ENCODE measurements around the gene CACNA1B. TPM values are rescaled to one million over a fixed set of nuclear protein-coding genes. Genes with fewer than 3 reads are reported as not detected.
"Not testable (repeated sequence)": the region's sequence is repeated elsewhere in the genome, so short reads cannot be mapped to it uniquely, and the experiment has no call there.

The CACNA1B gene
- total RNA-seq, 1 experiment from 2014 or later, result 7.8 TPM

DNA sequence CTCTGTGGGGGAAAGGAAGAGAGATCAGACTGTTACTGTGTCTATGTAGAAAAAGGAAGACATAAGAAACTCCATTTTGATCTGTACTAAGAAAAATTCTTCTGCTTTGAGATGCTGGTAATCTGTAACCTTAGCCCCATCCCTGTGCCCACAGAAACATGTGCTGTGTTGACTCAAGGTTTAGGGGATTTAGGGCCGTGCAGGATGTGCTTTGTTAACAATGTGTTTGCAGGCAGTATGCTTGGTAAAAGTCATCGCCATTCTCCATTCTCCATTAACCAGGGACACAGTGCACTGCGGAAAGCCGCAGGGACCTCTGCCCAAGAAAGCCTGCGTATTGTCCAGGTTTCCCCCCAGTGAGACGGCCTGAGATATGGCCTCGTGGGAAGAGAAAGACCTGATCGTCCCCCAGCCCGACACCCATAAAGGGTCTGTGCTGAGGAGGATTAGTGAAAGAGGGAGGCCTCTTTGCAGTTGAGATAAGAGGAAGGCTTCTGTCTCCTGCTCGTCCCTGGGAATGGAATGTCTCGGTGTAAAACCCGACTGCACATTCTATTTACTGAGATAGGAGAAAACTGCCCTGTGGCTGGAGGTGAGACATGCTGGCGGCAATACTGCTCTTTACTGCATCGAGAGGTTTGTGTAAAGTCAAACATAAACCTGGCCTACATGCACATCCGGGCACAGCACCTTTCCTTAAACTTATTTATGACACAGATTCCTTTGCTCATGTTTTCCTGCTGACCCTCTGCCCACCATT, 255.5 kb downstream of the CACNA1B start:
- H3K79me1 ChIP-seq (ENCODE audit: insufficient read depth, low read depth, low read length, poor library complexity, severe bottlenecking); H2BK12ac ChIP-seq (ENCODE audit: insufficient read length, low read depth, low read length); H3K4me1 Mint-ChIP-seq; H3K9ac ChIP-seq (ENCODE audit: extremely low read depth, insufficient read length, low read length); H3K23me2 ChIP-seq (ENCODE audit: insufficient read length, low read depth, low read length, poor library complexity, severe bottlenecking); H3K27me3 ChIP-seq (ENCODE audit: insufficient read depth, low read length); H2BK15ac ChIP-seq (ENCODE audit: low read depth, low read length); H3K14ac ChIP-seq (ENCODE audit: insufficient read depth, low read length); H3T11ph ChIP-seq (ENCODE audit: low read length); H2AK5ac ChIP-seq (ENCODE audit: insufficient read length, low read length); H3K23ac ChIP-seq (ENCODE audit: insufficient read length, low read depth, low read length); H3K4me1 ChIP-seq (ENCODE audit: insufficient read depth, low read length); H3K4me2 ChIP-seq (ENCODE audit: insufficient read depth, insufficient read length, low read length); H4K91ac ChIP-seq (ENCODE audit: insufficient read length, low read depth, low read length); H3K4me3 Mint-ChIP-seq; H3K4ac ChIP-seq (ENCODE audit: low read depth, low read length); H4K8ac ChIP-seq (replicated peaks; ENCODE audit: insufficient read length, low read depth, low read length); H3K36me3 Mint-ChIP-seq (ENCODE audit: insufficient read depth in 1 of 3, low read depth in 3 of 3); H2AFZ ChIP-seq (ENCODE audit: low read length); H4K20me1 ChIP-seq (ENCODE audit: control insufficient read depth, insufficient read depth, insufficient read length); H3K27ac Mint-ChIP-seq; DNase-seq; H2BK20ac ChIP-seq (ENCODE audit: low read depth, low read length, poor library complexity, severe bottlenecking); H4K5ac ChIP-seq (ENCODE audit: insufficient read length, low read depth, low read length); H3K18ac ChIP-seq (ENCODE audit: insufficient read length, low read depth, low read length); H3K56ac ChIP-seq (ENCODE audit: insufficient read length, low read depth, low read length); H2BK5ac ChIP-seq (ENCODE audit: insufficient read length, low read length); H3K27ac ChIP-seq (ENCODE audit: insufficient read length, low read depth, low read length); H3K27me3 Mint-ChIP-seq (ENCODE audit: low read depth); H2BK120ac ChIP-seq (ENCODE audit: low read depth, low read length, poor library complexity, severe bottlenecking); H3K79me2 ChIP-seq (ENCODE audit: insufficient read depth, low read length): not testable (repeated sequence)
- H3K9me3 ChIP-seq (ENCODE audit: control insufficient read depth, low read depth, low read length), result peaks cover 12% of the 10 kb centered on the region
- peaks cover 52 to 64% of the 10 kb centered on the region in 2 experiments for H3K9me3 Mint-ChIP-seq
- WGBS (ENCODE audit: extremely low coverage, insufficient read length, low lambda C conversion rate), result no CpG with 5 or more reads among the region's 15 CpGs

DNA sequence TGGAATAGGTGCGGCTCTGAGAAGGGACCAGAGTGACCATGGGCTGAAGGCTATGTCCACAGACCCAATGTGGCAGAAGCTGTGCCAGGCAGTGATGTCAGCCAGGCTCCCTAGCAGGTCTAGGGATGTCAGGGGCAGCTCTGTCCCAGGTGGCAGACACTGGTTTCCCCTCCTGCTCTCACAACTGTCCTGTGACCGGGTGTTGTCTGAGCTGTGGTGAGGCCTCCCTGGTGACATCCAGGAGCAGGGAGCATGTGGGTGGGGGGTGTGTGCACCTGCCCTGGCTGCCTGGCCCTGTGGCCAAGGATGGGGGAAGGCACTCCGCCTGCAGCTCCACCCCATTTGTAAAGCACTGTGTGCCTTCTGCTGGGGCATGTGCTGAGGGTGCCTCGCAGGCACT, 257.0 kb downstream of the CACNA1B start:
- not testable (repeated sequence) for H3K27me3 Mint-ChIP-seq (ENCODE audit: low read depth); H4K5ac ChIP-seq (ENCODE audit: insufficient read length, low read depth, low read length); H2AK5ac ChIP-seq (ENCODE audit: insufficient read length, low read length); H2BK120ac ChIP-seq (ENCODE audit: low read depth, low read length, poor library complexity, severe bottlenecking); H2BK20ac ChIP-seq (ENCODE audit: low read depth, low read length, poor library complexity, severe bottlenecking); H4K91ac ChIP-seq (ENCODE audit: insufficient read length, low read depth, low read length); H3K9ac ChIP-seq (ENCODE audit: extremely low read depth, insufficient read length, low read length); H3K4me2 ChIP-seq (ENCODE audit: insufficient read depth, insufficient read length, low read length); H3T11ph ChIP-seq (ENCODE audit: low read length); H2AFZ ChIP-seq (ENCODE audit: low read length); H3K23me2 ChIP-seq (ENCODE audit: insufficient read length, low read depth, low read length, poor library complexity, severe bottlenecking); H2BK15ac ChIP-seq (ENCODE audit: low read depth, low read length); DNase-seq; H3K18ac ChIP-seq (ENCODE audit: insufficient read length, low read depth, low read length); H3K14ac ChIP-seq (ENCODE audit: insufficient read depth, low read length); H3K27ac ChIP-seq (ENCODE audit: insufficient read length, low read depth, low read length); H3K36me3 Mint-ChIP-seq (ENCODE audit: insufficient read depth in 1 of 3, low read depth in 3 of 3); H3K27me3 ChIP-seq (ENCODE audit: insufficient read depth, low read length); H3K4me1 Mint-ChIP-seq; H3K23ac ChIP-seq (ENCODE audit: insufficient read length, low read depth, low read length); H2BK12ac ChIP-seq (ENCODE audit: insufficient read length, low read depth, low read length); H3K9me3 ChIP-seq (ENCODE audit: control insufficient read depth, low read depth, low read length); H3K27ac Mint-ChIP-seq; H3K4me3 Mint-ChIP-seq; H4K8ac ChIP-seq (replicated peaks; ENCODE audit: insufficient read length, low read depth, low read length); H3K56ac ChIP-seq (ENCODE audit: insufficient read length, low read depth, low read length); H3K79me1 ChIP-seq (ENCODE audit: insufficient read depth, low read depth, low read length, poor library complexity, severe bottlenecking); H3K4ac ChIP-seq (ENCODE audit: low read depth, low read length); H3K79me2 ChIP-seq (ENCODE audit: insufficient read depth, low read length); H2BK5ac ChIP-seq (ENCODE audit: insufficient read length, low read length); H4K20me1 ChIP-seq (ENCODE audit: control insufficient read depth, insufficient read depth, insufficient read length); H3K4me1 ChIP-seq (ENCODE audit: insufficient read depth, low read length)
- WGBS (ENCODE audit: extremely low coverage, insufficient read length, low lambda C conversion rate), result no CpG with 5 or more reads among the region's 4 CpGs
- H3K9me3 Mint-ChIP-seq, result peaks cover 47 to 64% of the 10 kb centered on the region in 2 experiments
